Measurements from ENCODE around the gene DSCAML1.

Gene DSCAML1

GRCh38 chr11:117547195-117547850, 249.7 kb downstream of the DSCAML1 start:
- no peak for TF ChIP-seq CTCF (conservative IDR thresholded peaks at IDR 0.05; ENCODE audit: low read depth, low read length)
- DNase-seq (ENCODE audit: low read depth), result no peak
- no peak overlapping the region for H3K4me3 ChIP-seq (ENCODE audit: low read depth, low read length)

GRCh38 chr11:117546431-117547194, 250.4 kb downstream of the DSCAML1 start:
- no peak overlapping the region for H3K4me3 ChIP-seq (ENCODE audit: low read depth, low read length)
- no peak for DNase-seq (ENCODE audit: low read depth)
- no peak for TF ChIP-seq CTCF (conservative IDR thresholded peaks at IDR 0.05; ENCODE audit: low read depth, low read length)

- H3K4me3 ChIP-seq (ENCODE audit: low read depth, low read length), result no peak overlapping the region
- no peak for DNase-seq (ENCODE audit: low read depth)
- no peak for TF ChIP-seq CTCF (conservative IDR thresholded peaks at IDR 0.05; ENCODE audit: low read depth, low read length)
Measured at GRCh38 chr11:117545706-117546105, 251.3 kb downstream of the DSCAML1 start.

GRCh38 chr11:117544130-117544800, 252.8 kb downstream of the DSCAML1 start:
- no peak overlapping the region for H3K4me3 ChIP-seq (ENCODE audit: low read depth, low read length)
- no peak for TF ChIP-seq CTCF (conservative IDR thresholded peaks at IDR 0.05; ENCODE audit: low read depth, low read length)
- no peak for DNase-seq (ENCODE audit: low read depth)

GRCh38 chr11:117541211-117541610, 255.8 kb downstream of the DSCAML1 start:
- no peak for DNase-seq (ENCODE audit: low read depth)
- no peak overlapping the region for H3K4me3 ChIP-seq (ENCODE audit: low read depth, low read length)
- TF ChIP-seq CTCF (conservative IDR thresholded peaks at IDR 0.05; ENCODE audit: low read depth, low read length), result no peak

GRCh38 chr11:117538263-117539135, 258.5 kb downstream of the DSCAML1 start:
- H3K4me3 ChIP-seq (ENCODE audit: low read depth, low read length), result no peak overlapping the region
- TF ChIP-seq CTCF (conservative IDR thresholded peaks at IDR 0.05; ENCODE audit: low read depth, low read length), result no peak
- DNase-seq (ENCODE audit: low read depth), result no peak

Measured in choroid plexus epithelial cell (primary cell).